ENCODE measurements around the gene HS1BP3. TPM values are rescaled to one million over a fixed set of nuclear protein-coding genes. Genes with fewer than 3 reads are reported as not detected.

Gene HS1BP3
- total RNA-seq, 1 experiment from 2014 or later: 19.6 TPM

- ATAC-seq (no peak), DNase-seq (no peak)
- no peaks in the 10 kb centered on the region for H3K27me3 ChIP-seq (ENCODE audit: low read length)
- no peaks in the 10 kb centered on the region for H3K79me2 ChIP-seq (ENCODE audit: low read length)
- no peaks in the 10 kb centered on the region for H3K9me3 ChIP-seq (ENCODE audit: low read length)
- no peak overlapping the region for H3K9ac ChIP-seq (ENCODE audit: low read length)
- no peak overlapping the region for H3K4me3 ChIP-seq (ENCODE audit: low read length)
- H3F3A ChIP-seq (ENCODE audit: low read length, unreplicated experiment): no peaks in the 10 kb centered on the region
- H4K20me1 ChIP-seq (ENCODE audit: low read length): no peaks in the 10 kb centered on the region
- H3K4me2 ChIP-seq (ENCODE audit: low read length): no peak overlapping the region
- H3K4me1 ChIP-seq (ENCODE audit: insufficient read depth, low read length): peaks cover 37% of the 10 kb centered on the region
- no TSS peak for BruUV-seq (replicated peaks)
- H2AFZ ChIP-seq (ENCODE audit: low read length): no peak overlapping the region
- H3K9me2 ChIP-seq (replicated peaks; ENCODE audit: low read length): no peaks in the 10 kb centered on the region
- TF ChIP-seq, protein P1, sequence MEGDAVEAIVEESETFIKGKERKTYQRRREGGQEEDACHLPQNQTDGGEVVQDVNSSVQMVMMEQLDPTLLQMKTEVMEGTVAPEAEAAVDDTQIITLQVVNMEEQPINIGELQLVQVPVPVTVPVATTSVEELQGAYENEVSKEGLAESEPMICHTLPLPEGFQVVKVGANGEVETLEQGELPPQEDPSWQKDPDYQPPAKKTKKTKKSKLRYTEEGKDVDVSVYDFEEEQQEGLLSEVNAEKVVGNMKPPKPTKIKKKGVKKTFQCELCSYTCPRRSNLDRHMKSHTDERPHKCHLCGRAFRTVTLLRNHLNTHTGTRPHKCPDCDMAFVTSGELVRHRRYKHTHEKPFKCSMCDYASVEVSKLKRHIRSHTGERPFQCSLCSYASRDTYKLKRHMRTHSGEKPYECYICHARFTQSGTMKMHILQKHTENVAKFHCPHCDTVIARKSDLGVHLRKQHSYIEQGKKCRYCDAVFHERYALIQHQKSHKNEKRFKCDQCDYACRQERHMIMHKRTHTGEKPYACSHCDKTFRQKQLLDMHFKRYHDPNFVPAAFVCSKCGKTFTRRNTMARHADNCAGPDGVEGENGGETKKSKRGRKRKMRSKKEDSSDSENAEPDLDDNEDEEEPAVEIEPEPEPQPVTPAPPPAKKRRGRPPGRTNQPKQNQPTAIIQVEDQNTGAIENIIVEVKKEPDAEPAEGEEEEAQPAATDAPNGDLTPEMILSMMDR (conservative IDR thresholded peaks at IDR 0.05; ENCODE audit: low read depth, low read length): no peak
- H3K36me3 ChIP-seq (ENCODE audit: low read depth, low read length): no peaks in the 10 kb centered on the region
- CTCF ChIA-PET: no interaction called here
- intact Hi-C loops (cut with micrococcal nuclease): no loop called here
- H3K27ac ChIP-seq (ENCODE audit: low read length): no peak overlapping the region
- POLR2A ChIA-PET (ENCODE audit: unreplicated experiment): interaction anchor here (0.5 kb wide), 1 partner anchor 76 kb away, joined by 6 read pairs; no protein-coding TSS in a partner anchor
Measured at GRCh38 chr2:20585710-20586594, 64.9 kb downstream of the HS1BP3 start.

DNA sequence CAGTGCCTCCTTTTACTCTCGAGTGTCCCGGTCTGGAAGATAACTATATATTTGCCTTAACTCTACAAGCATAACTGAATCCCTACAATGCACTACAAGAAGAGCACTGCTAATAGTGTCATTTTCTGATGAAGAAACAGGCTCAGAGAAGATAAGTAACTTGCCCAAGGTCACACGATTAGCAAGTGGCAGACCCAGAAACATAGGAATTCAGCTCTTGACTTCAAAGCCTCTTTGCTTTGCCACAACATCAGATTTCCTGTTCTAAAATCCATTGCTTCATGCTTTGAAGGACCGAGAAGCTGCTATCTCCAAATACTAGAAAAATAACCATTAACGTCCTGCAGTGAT, 65.6 kb downstream of the HS1BP3 start:
- Histone ChIP-seq H3K4me3 (ENCODE audit: low read length) (no peak overlapping the region), H3K9ac (ENCODE audit: low read length) (no peak overlapping the region), H3K9me3 (ENCODE audit: low read length) (no peaks in the 10 kb centered on the region), H3K4me2 (ENCODE audit: low read length) (no peak overlapping the region), H3K4me1 (ENCODE audit: insufficient read depth, low read length) (peaks cover 42% of the 10 kb centered on the region), H4K20me1 (ENCODE audit: low read length) (no peaks in the 10 kb centered on the region), H3K9me2 (replicated peaks; ENCODE audit: low read length) (no peaks in the 10 kb centered on the region), H3K27ac (ENCODE audit: low read length) (no peak overlapping the region), H3K36me3 (ENCODE audit: low read depth, low read length) (no peaks in the 10 kb centered on the region), H3K27me3 (ENCODE audit: low read length) (no peaks in the 10 kb centered on the region), H3F3A (ENCODE audit: low read length, unreplicated experiment) (no peaks in the 10 kb centered on the region), H3K79me2 (ENCODE audit: low read length) (no peaks in the 10 kb centered on the region), H2AFZ (ENCODE audit: low read length) (no peak overlapping the region)
- ChIA-PET POLR2A (ENCODE audit: unreplicated experiment) (interaction anchor here (0.5 kb wide), 1 partner anchor 75 kb away, joined by 6 read pairs; no protein-coding TSS in a partner anchor), CTCF (no interaction called here)
- no peak for ATAC-seq
- no peak for DNase-seq
- no TSS peak for BruUV-seq (replicated peaks)
- TF ChIP-seq, protein P1 (conservative IDR thresholded peaks at IDR 0.05; ENCODE audit: low read depth, low read length): no peak
- TF ChIP-seq EZH2phosphoT487 (IDR thresholded peaks at IDR 0.05; ENCODE audit: borderline replicate concordance, low read length): no peak
- TF ChIP-seq EZH2 (IDR thresholded peaks at IDR 0.05; ENCODE audit: low read length, unreplicated experiment): no peak
- intact Hi-C loops (cut with micrococcal nuclease): no loop called here

Data from PC-3 (cell line).